HEK293 (cell line): ENCODE results near the gene CLCNKA.

Source experiments
- GLI4 ChIP-seq: fragments of 450-650 bp; formaldehyde crosslinking; IDR thresholded peaks from 2 replicates; pipeline ENCODE4 v1.5.1; 2016; ENCODE audit warnings: missing biosample characterization, missing genetic modification characterization
- IKZF3 ChIP-seq: fragments of 450-650 bp; IDR thresholded peaks from 2 replicates; pipeline ENCODE4 v1.5.0; 2018; ENCODE audit warnings: missing biosample characterization, mild to moderate bottlenecking, missing genetic modification characterization, moderate library complexity
- KLF16 ChIP-seq: fragments of 450-650 bp; formaldehyde crosslinking; IDR thresholded peaks from 2 replicates; pipeline ENCODE4 v1.5.1; 2017; ENCODE audit warnings: missing biosample characterization, missing genetic modification characterization
- KLF17 ChIP-seq: fragments of 450-650 bp; formaldehyde crosslinking; IDR thresholded peaks from 2 replicates; pipeline ENCODE4 v1.5.1; 2016; ENCODE audit warnings: missing biosample characterization, missing genetic modification characterization
- OSR2 ChIP-seq: fragments of 450-650 bp; formaldehyde crosslinking; IDR thresholded peaks from 2 replicates; pipeline ENCODE4 v1.5.1; 2016; ENCODE audit warnings: missing biosample characterization, missing genetic modification characterization
- RBAK ChIP-seq: fragments of 450-650 bp; formaldehyde crosslinking; IDR thresholded peaks from 2 replicates; pipeline ENCODE4 v1.5.1; 2016; ENCODE audit warnings: missing biosample characterization, missing genetic modification characterization
- REPIN1 ChIP-seq: fragments of 450-650 bp; formaldehyde crosslinking; IDR thresholded peaks from 2 replicates; pipeline ENCODE4 v1.5.1; 2017; ENCODE audit warnings: missing biosample characterization, missing genetic modification characterization, low read depth
- WT1 ChIP-seq: fragments of 450-650 bp; formaldehyde crosslinking; IDR thresholded peaks from 2 replicates; pipeline ENCODE4 v1.5.1; 2016; ENCODE audit warnings: missing biosample characterization, missing genetic modification characterization
- YY2 ChIP-seq: fragments of 450-650 bp; formaldehyde crosslinking; IDR thresholded peaks from 2 replicates; pipeline ENCODE4 v1.5.1; 2016; ENCODE audit warnings: missing biosample characterization, missing genetic modification characterization
- ZBTB17 ChIP-seq: fragments of 450-650 bp; formaldehyde crosslinking; IDR thresholded peaks from 2 replicates; pipeline ENCODE4 v1.5.1; 2016; ENCODE audit warnings: missing biosample characterization, missing genetic modification characterization
- ZBTB7A ChIP-seq: fragments of 450-650 bp; formaldehyde crosslinking; IDR thresholded peaks from 2 replicates; pipeline ENCODE4 v1.5.1; 2016; ENCODE audit warnings: low read depth, missing biosample characterization, missing genetic modification characterization
- ZEB2 ChIP-seq: fragments of 450-650 bp; formaldehyde crosslinking; IDR thresholded peaks from 2 replicates; pipeline ENCODE4 v1.5.1; 2016; ENCODE audit warnings: missing biosample characterization, missing genetic modification characterization
- ZFP41 ChIP-seq: fragments of 450-650 bp; formaldehyde crosslinking; IDR thresholded peaks from 2 replicates; pipeline ENCODE4 v1.5.1; 2016; ENCODE audit warnings: missing biosample characterization, missing genetic modification characterization, borderline replicate concordance
- ZNF133 ChIP-seq: fragments of 450-650 bp; formaldehyde crosslinking; IDR thresholded peaks from 2 replicates; pipeline ENCODE4 v1.5.1; 2016; ENCODE audit warnings: missing biosample characterization, missing genetic modification characterization
- ZNF155 ChIP-seq: fragments of 450-650 bp; formaldehyde crosslinking; IDR thresholded peaks from 2 replicates; pipeline ENCODE4 v1.5.1; 2016; ENCODE audit warnings: missing biosample characterization, missing genetic modification characterization
- ZNF19 ChIP-seq: fragments of 450-650 bp; formaldehyde crosslinking; IDR thresholded peaks from 2 replicates; pipeline ENCODE4; 2016; ENCODE audit warnings: missing biosample characterization, missing genetic modification characterization, low read depth
- ZNF2 ChIP-seq: fragments of 450-650 bp; formaldehyde crosslinking; IDR thresholded peaks from 2 replicates; pipeline ENCODE4 v1.5.1; 2016; ENCODE audit warnings: missing biosample characterization, missing genetic modification characterization
- ZNF266 ChIP-seq: fragments of 450-650 bp; formaldehyde crosslinking; IDR thresholded peaks from 2 replicates; pipeline ENCODE4 v1.5.1; 2016; ENCODE audit warnings: missing biosample characterization, missing genetic modification characterization, low read depth
- ZNF280D ChIP-seq: fragments of 450-650 bp; formaldehyde crosslinking; IDR thresholded peaks from 2 replicates; pipeline ENCODE4 v1.5.1; 2016; ENCODE audit warnings: missing biosample characterization, missing genetic modification characterization
- ZNF292 ChIP-seq: fragments of 450-650 bp; formaldehyde crosslinking; IDR thresholded peaks from 2 replicates; pipeline ENCODE4 v1.5.1; 2016; ENCODE audit warnings: low read depth, missing biosample characterization, missing genetic modification characterization, borderline replicate concordance
- ZNF324 ChIP-seq: fragments of 450-650 bp; formaldehyde crosslinking; IDR thresholded peaks from 2 replicates; pipeline ENCODE4 v1.5.1; 2016; ENCODE audit warnings: missing biosample characterization, missing genetic modification characterization
- ZNF37A ChIP-seq: fragments of 450-650 bp; IDR thresholded peaks from 2 replicates; pipeline ENCODE4 v1.5.1; 2018; ENCODE audit warnings: missing biosample characterization, missing genetic modification characterization
- ZNF404 ChIP-seq: fragments of 450-650 bp; formaldehyde crosslinking; IDR thresholded peaks from 2 replicates; pipeline ENCODE4 v1.5.1; 2017; ENCODE audit warnings: missing biosample characterization, missing genetic modification characterization
- ZNF488 ChIP-seq: fragments of 450-650 bp; formaldehyde crosslinking; IDR thresholded peaks from 2 replicates; pipeline ENCODE4 v1.5.1; 2016; ENCODE audit warnings: missing biosample characterization, missing genetic modification characterization
- ZNF549 ChIP-seq: fragments of 450-650 bp; IDR thresholded peaks from 2 replicates; pipeline ENCODE4 v1.5.1; 2018; ENCODE audit warnings: missing biosample characterization, missing genetic modification characterization, mild to moderate bottlenecking, inconsistent platforms, moderate library complexity
- ZNF558 ChIP-seq: fragments of 450-650 bp; formaldehyde crosslinking; IDR thresholded peaks from 2 replicates; pipeline ENCODE4 v1.5.1; 2016; ENCODE audit warnings: missing biosample characterization, missing genetic modification characterization
- ZNF585B ChIP-seq: fragments of 450-650 bp; formaldehyde crosslinking; IDR thresholded peaks from 2 replicates; pipeline ENCODE4 v1.5.1; 2016; ENCODE audit warnings: missing biosample characterization, missing genetic modification characterization
- ZNF600 ChIP-seq: fragments of 450-650 bp; formaldehyde crosslinking; IDR thresholded peaks from 2 replicates; pipeline ENCODE4 v1.5.1; 2016; ENCODE audit warnings: missing biosample characterization, missing genetic modification characterization
- ZNF626 ChIP-seq: fragments of 450-650 bp; sonication (Bioruptor Pico); formaldehyde crosslinking; IDR thresholded peaks from 2 replicates; pipeline ENCODE4 v1.5.1; 2018; ENCODE audit warnings: missing biosample characterization, missing genetic modification characterization, inconsistent platforms
- ZNF639 ChIP-seq: fragments of 450-650 bp; formaldehyde crosslinking; IDR thresholded peaks from 2 replicates; pipeline ENCODE4 v1.5.1; 2016; ENCODE audit warnings: missing biosample characterization, missing genetic modification characterization
- ZNF677 ChIP-seq: fragments of 450-650 bp; IDR thresholded peaks from 2 replicates; pipeline ENCODE4 v1.5.0; 2018; ENCODE audit warnings: missing biosample characterization, mild to moderate bottlenecking, missing genetic modification characterization, moderate library complexity
- ZNF707 ChIP-seq: fragments of 450-650 bp; formaldehyde crosslinking; IDR thresholded peaks from 2 replicates; pipeline ENCODE4 v1.5.1; 2016; ENCODE audit warnings: missing biosample characterization, missing genetic modification characterization
- ZNF768 ChIP-seq: fragments of 450-650 bp; formaldehyde crosslinking; IDR thresholded peaks from 2 replicates; pipeline ENCODE4 v1.5.1; 2018; ENCODE audit warnings: missing biosample characterization, mild to moderate bottlenecking, missing genetic modification characterization
- ZNF777 ChIP-seq: fragments of 450-650 bp; formaldehyde crosslinking; IDR thresholded peaks from 2 replicates; pipeline ENCODE4 v1.5.1; 2017; ENCODE audit warnings: missing biosample characterization, missing genetic modification characterization, borderline replicate concordance
- TF ChIP-seq, protein P1 (sequence below): fragments of 450-650 bp; formaldehyde crosslinking; IDR thresholded peaks from 2 replicates; pipeline ENCODE4; 2016; ENCODE audit warnings: missing biosample characterization, missing genetic modification characterization

The CLCNKA gene

DNA sequence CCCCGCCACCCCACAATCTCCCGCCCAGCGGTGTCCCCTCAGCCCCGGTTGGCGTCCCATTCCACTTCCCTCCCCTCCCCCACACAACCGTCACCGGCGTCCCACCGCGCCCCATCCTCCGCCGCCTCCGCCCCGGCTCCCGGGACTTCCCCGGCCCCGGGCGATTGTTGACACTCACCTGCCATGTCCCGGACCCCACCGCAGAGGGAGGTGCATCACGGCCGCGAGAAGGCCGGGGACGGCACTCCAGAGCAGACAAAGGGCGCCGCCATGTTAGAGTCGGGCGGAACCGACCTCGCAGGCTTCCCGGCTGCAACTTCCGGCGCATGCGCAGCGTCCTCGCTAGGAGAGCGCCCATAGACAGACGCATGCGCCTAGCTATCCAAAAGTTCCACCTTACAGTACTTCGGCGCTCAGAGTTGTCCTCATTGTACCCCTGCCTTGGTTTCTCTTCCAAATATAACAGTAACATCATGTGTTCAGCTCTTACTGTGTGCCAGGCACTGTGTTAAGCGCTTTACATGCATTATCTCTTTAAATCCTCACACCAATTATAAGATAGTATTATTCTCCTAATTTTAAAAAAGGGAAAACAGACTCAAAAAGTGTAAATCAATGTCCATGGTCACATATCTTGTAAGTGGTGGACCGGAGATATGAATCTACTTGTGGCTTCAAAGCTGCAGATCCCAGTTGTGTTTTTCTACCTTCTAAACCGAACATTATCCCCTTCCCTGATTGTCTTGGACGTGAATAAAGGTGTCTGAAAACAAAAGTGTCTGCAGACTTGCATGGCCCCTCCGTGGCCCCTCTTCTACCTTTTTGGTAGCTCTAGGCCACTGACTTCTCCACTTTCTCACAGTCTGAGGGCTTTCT is 45.8 kb upstream of the CLCNKA start, which contains the start of gene ZBTB17 (continued):
- TF ChIP-seq ZNF280D (tag by site-specific recombination): no peak
- TF ChIP-seq RBAK (tag by site-specific recombination): no peak
- TF ChIP-seq ZNF777: no peak; the same call in 1 of the 2 replicates
- TF ChIP-seq ZBTB7A: no peak
- TF ChIP-seq ZNF404: no peak
- TF ChIP-seq OSR2: no peak
- no peak for TF ChIP-seq GLI4
- no peak for TF ChIP-seq ZNF558 (tag by site-specific recombination)
- no peak for TF ChIP-seq ZNF488 (tag by site-specific recombination)
- no peak; the same call in 1 of the 2 replicates for TF ChIP-seq KLF17 (tag by site-specific recombination)
- no peak for TF ChIP-seq ZNF677 (tag by site-specific recombination)
- TF ChIP-seq ZNF19 (tag by site-specific recombination): no peak
- no peak for TF ChIP-seq ZNF133 (tag by site-specific recombination)
- TF ChIP-seq ZNF155 (tag by site-specific recombination): no peak
- no peak for TF ChIP-seq ZNF266 (tag by site-specific recombination)
- no peak for TF ChIP-seq ZNF292 (tag by site-specific recombination)
- TF ChIP-seq ZNF2: peak; percentile 59; the same call in 1 of the 2 replicates
- TF ChIP-seq WT1 (tag by site-specific recombination): peak; percentile 68
- TF ChIP-seq ZNF600 (tag by site-specific recombination): peak; percentile 97
- no peak for TF ChIP-seq ZNF585B (tag by site-specific recombination)
- TF ChIP-seq KLF16: peak; percentile 93
- no peak for TF ChIP-seq ZNF549 (tag by site-specific recombination)
- TF ChIP-seq ZNF707 (tag by site-specific recombination): no peak
- no peak for TF ChIP-seq IKZF3 (tag by site-specific recombination)
- TF ChIP-seq ZBTB17 (tag by site-specific recombination): peak; percentile 76
- peak; percentile 91 for TF ChIP-seq ZEB2 (tag by site-specific recombination)
- peak; percentile 84; the same call in 1 of the 2 replicates for TF ChIP-seq ZNF324 (tag by site-specific recombination)
- TF ChIP-seq ZNF626: no peak
- peak; percentile 91 for TF ChIP-seq YY2 (tag by site-specific recombination)
- no peak for TF ChIP-seq REPIN1 (tag by site-specific recombination)
- TF ChIP-seq, protein P1, sequence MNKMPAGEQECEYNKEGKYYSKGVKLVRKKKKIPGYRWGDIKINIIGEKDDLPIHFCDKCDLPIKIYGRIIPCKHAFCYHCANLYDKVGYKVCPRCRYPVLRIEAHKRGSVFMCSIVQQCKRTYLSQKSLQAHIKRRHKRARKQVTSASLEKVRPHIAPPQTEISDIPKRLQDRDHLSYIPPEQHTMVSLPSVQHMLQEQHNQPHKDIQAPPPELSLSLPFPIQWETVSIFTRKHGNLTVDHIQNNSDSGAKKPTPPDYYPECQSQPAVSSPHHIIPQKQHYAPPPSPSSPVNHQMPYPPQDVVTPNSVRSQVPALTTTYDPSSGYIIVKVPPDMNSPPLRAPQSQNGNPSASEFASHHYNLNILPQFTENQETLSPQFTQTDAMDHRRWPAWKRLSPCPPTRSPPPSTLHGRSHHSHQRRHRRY (tag by site-specific recombination): no peak
- no peak for TF ChIP-seq ZFP41
- TF ChIP-seq ZNF639 (tag by site-specific recombination): peak; percentile 85
- TF ChIP-seq ZNF768 (tag by site-specific recombination): no peak
- no peak for TF ChIP-seq ZNF37A (tag by site-specific recombination)
